Measurements from ENCODE around the gene EYA2. TPM values are rescaled to one million over a fixed set of nuclear protein-coding genes. Genes with fewer than 3 reads are reported as not detected.

Gene EYA2
- total RNA-seq, 1 experiment from 2014 or later, result 0.25 TPM

GRCh38 chr20:47178277-47178676, 283.6 kb downstream of the EYA2 start:
- intact Hi-C loops (cut with micrococcal nuclease; ENCODE audit: unreplicated experiment), result no loop called here
- Mint-ChIP-seq H3K36me3 (ENCODE audit: insufficient read depth, unreplicated experiment) (peaks cover 10% of the 10 kb centered on the region), H3K27me3 (ENCODE audit: insufficient read depth, unreplicated experiment) (no peaks in the 10 kb centered on the region), H3K4me3 (ENCODE audit: unreplicated experiment) (no peak overlapping the region), H3K9me3 (ENCODE audit: unreplicated experiment) (no peaks in the 10 kb centered on the region), H3K4me1 (ENCODE audit: low read depth, unreplicated experiment) (no peaks in the 10 kb centered on the region), H3K27ac (ENCODE audit: unreplicated experiment) (no peak overlapping the region)
- Histone ChIP-seq H3K27me3 (replicated peaks; ENCODE audit: control insufficient read depth, insufficient read depth, low read length) (no peaks in the 10 kb centered on the region), H3K4me1 (no peaks in the 10 kb centered on the region), H3K9me3 (peaks cover 11% of the 10 kb centered on the region; the same call in 1 of the 2 replicates), H3K4me3 (ENCODE audit: low read depth, low read length) (no peak overlapping the region), H3K36me3 (ENCODE audit: control insufficient read depth, insufficient read depth, low read length) (no peaks in the 10 kb centered on the region)
- POLR2A ChIA-PET, result no interaction called here
- DNase-seq, result no peak
- CTCF ChIA-PET, result no interaction called here
- no TSS peak for BruUV-seq (replicated peaks)
- no peak for TF ChIP-seq CTCF (IDR thresholded peaks at IDR 0.05; ENCODE audit: insufficient read depth in 1 of 2, low read depth in 1 of 2, low read length in 1 of 2, severe bottlenecking in 1 of 2, unreplicated experiment in 1 of 2)

GRCh38 chr20:47178851-47179250, 284.2 kb downstream of the EYA2 start:
- DNase-seq, result no peak
- ChIA-PET POLR2A (no interaction called here), CTCF (no interaction called here)
- Mint-ChIP-seq H3K27ac (ENCODE audit: unreplicated experiment) (no peak overlapping the region), H3K36me3 (ENCODE audit: insufficient read depth, unreplicated experiment) (peaks cover 11% of the 10 kb centered on the region), H3K4me1 (ENCODE audit: low read depth, unreplicated experiment) (no peaks in the 10 kb centered on the region), H3K9me3 (ENCODE audit: unreplicated experiment) (no peaks in the 10 kb centered on the region), H3K27me3 (ENCODE audit: insufficient read depth, unreplicated experiment) (no peaks in the 10 kb centered on the region), H3K4me3 (ENCODE audit: unreplicated experiment) (no peak overlapping the region)
- intact Hi-C loops (cut with micrococcal nuclease; ENCODE audit: unreplicated experiment), result no loop called here
- no peak overlapping the region for H3K4me3 ChIP-seq (ENCODE audit: low read depth, low read length)
- no peaks in the 10 kb centered on the region for H3K36me3 ChIP-seq (ENCODE audit: control insufficient read depth, insufficient read depth, low read length)
- no TSS peak for BruUV-seq (replicated peaks)
- no peaks in the 10 kb centered on the region for H3K4me1 ChIP-seq
- no peak for TF ChIP-seq CTCF (IDR thresholded peaks at IDR 0.05; ENCODE audit: insufficient read depth in 1 of 2, low read depth in 1 of 2, low read length in 1 of 2, severe bottlenecking in 1 of 2, unreplicated experiment in 1 of 2)
- peaks cover 11% of the 10 kb centered on the region; the same call in 1 of the 2 replicates for H3K9me3 ChIP-seq
- H3K27me3 ChIP-seq (replicated peaks; ENCODE audit: control insufficient read depth, insufficient read depth, low read length), result no peaks in the 10 kb centered on the region

- ChIA-PET CTCF (no interaction called here), POLR2A (no interaction called here)
- peaks cover 11% of the 10 kb centered on the region for H3K36me3 Mint-ChIP-seq (ENCODE audit: insufficient read depth, unreplicated experiment)
- no peak overlapping the region for H3K27ac Mint-ChIP-seq (ENCODE audit: unreplicated experiment)
- intact Hi-C loops (cut with micrococcal nuclease; ENCODE audit: unreplicated experiment), result no loop called here
- Histone ChIP-seq H3K4me1 (no peaks in the 10 kb centered on the region), H3K36me3 (ENCODE audit: control insufficient read depth, insufficient read depth, low read length) (no peaks in the 10 kb centered on the region), H3K27me3 (replicated peaks; ENCODE audit: control insufficient read depth, insufficient read depth, low read length) (no peaks in the 10 kb centered on the region), H3K9me3 (peaks cover 11% of the 10 kb centered on the region; the same call in 1 of the 2 replicates), H3K4me3 (ENCODE audit: low read depth, low read length) (no peak overlapping the region)
- H3K4me1 Mint-ChIP-seq (ENCODE audit: low read depth, unreplicated experiment), result no peaks in the 10 kb centered on the region
- no peak for TF ChIP-seq CTCF (IDR thresholded peaks at IDR 0.05; ENCODE audit: insufficient read depth in 1 of 2, low read depth in 1 of 2, low read length in 1 of 2, severe bottlenecking in 1 of 2, unreplicated experiment in 1 of 2)
- no peak for DNase-seq
- H3K4me3 Mint-ChIP-seq (ENCODE audit: unreplicated experiment), result no peak overlapping the region
- no TSS peak for BruUV-seq (replicated peaks)
- no peaks in the 10 kb centered on the region for H3K27me3 Mint-ChIP-seq (ENCODE audit: insufficient read depth, unreplicated experiment)
- H3K9me3 Mint-ChIP-seq (ENCODE audit: unreplicated experiment), result no peaks in the 10 kb centered on the region
These were observed 284.6 kb downstream of the EYA2 start for GRCh38 chr20:47179267-47179666.

Data from Caco-2 (cell line).